ENCODE results near the gene FMNL1.

DNA sequence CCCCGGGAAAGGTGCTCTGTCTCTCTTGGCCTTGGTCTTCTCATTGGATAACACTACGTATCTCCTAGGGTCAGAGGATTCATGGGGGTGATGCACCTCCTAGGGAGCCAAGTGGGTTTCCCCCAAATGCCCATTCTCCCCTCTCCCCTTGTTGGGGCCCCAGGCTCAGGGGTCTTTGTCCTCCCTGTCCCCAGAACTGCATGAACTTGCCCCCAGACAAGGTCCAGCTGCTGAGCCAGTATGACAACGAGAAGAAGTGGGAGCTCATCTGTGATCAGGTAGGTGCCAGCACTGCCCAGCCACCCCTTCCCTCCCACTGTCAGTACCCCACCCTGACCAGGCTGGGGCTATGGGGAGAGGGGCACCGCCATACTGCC, 8.7 kb downstream of the FMNL1 start:
- no peak for TF ChIP-seq CTCF (conservative IDR thresholded peaks at IDR 0.05)
- TF ChIP-seq ZFX (IDR thresholded peaks at IDR 0.05) = no peak
